GM21786 (cell line): ENCODE results near the gene TRIM8.

ENCODE experiments used
- ATAC-seq: cut with Tn5 transposase; IDR thresholded peaks from one replicate; pipeline ENCODE4 v1.9.1; 2021; ENCODE audit not compliant: unreplicated experiment

TRIM8 gene

GRCh38 chr10:102668326-102669107 lies 24.2 kb downstream of the TRIM8 start:
- ATAC-seq, result no peak

- ATAC-seq, result no peak
Observed at GRCh38 chr10:102669206-102670064, 25.2 kb downstream of the TRIM8 start.

- ATAC-seq, result no peak
Observed at GRCh38 chr10:102670065-102670670, 25.9 kb downstream of the TRIM8 start.

GRCh38 chr10:102670871-102671434 lies 26.7 kb downstream of the TRIM8 start:
- no peak for ATAC-seq

GRCh38 chr10:102673236-102673818 lies 29.0 kb downstream of the TRIM8 start:
- no peak for ATAC-seq

- no peak for ATAC-seq
Observed at GRCh38 chr10:102673819-102674511, 29.7 kb downstream of the TRIM8 start.

- no peak for ATAC-seq
Observed at GRCh38 chr10:102674566-102674965, 30.3 kb downstream of the TRIM8 start.

GRCh38 chr10:102675011-102675665 lies 30.9 kb downstream of the TRIM8 start:
- no peak for ATAC-seq

- peak; percentile 52 for ATAC-seq
Observed at GRCh38 chr10:102675666-102676533, 31.6 kb downstream of the TRIM8 start.

GRCh38 chr10:102676534-102677315 lies 32.4 kb downstream of the TRIM8 start:
- no peak for ATAC-seq

- no peak for ATAC-seq
Observed at GRCh38 chr10:102677331-102678067, 33.2 kb downstream of the TRIM8 start.

GRCh38 chr10:102678068-102678400 lies 33.8 kb downstream of the TRIM8 start:
- ATAC-seq, result no peak

GRCh38 chr10:102678842-102679289 lies 34.6 kb downstream of the TRIM8 start:
- no peak for ATAC-seq

- no peak for ATAC-seq
Observed at GRCh38 chr10:102679596-102679995, 35.3 kb downstream of the TRIM8 start.

- ATAC-seq, result no peak
Observed at GRCh38 chr10:102681696-102682095, 37.4 kb downstream of the TRIM8 start.

- no peak for ATAC-seq
Observed at GRCh38 chr10:102682416-102682815, 38.1 kb downstream of the TRIM8 start.

- no peak for ATAC-seq
Observed at GRCh38 chr10:102682981-102683380, 38.7 kb downstream of the TRIM8 start.
